Uterus (tissue), 4 donors: ENCODE measurements around the gene TMPRSS6. TPM values are rescaled to one million over a fixed set of nuclear protein-coding genes. Genes with fewer than 3 reads are reported as not detected.

Source experiments
- DNase-seq, 2 donors: peaks; one replicate each; pipeline ENCODE4 v3.0.0-alpha.2; 2019 to 2020
- H3K27ac ChIP-seq, 2 donors: fragments of 200-600 bp; sonication (generic); 1 replicate in 1 of 2; 2 replicates in 1 of 2; pipeline ENCODE4 v1.5.1; 2016 to 2018
- H3K27me3 ChIP-seq, 2 donors: fragments of 200-600 bp; sonication (generic); one replicate each; pipeline ENCODE4 v1.5.1; 2018 to 2019; ENCODE audit warnings: control low read depth in 1 of 2
- H3K36me3 ChIP-seq, 2 donors: fragments of 200-600 bp; sonication (generic); one replicate each; pipeline ENCODE4 v1.5.1; 2019; ENCODE audit warnings: control low read depth in 1 of 2
- H3K4me1 ChIP-seq, 2 donors: fragments of 200-600 bp; sonication (generic); one replicate each; pipeline ENCODE4 v1.5.1; 2018 to 2019; ENCODE audit warnings: control low read depth in 1 of 2
- H3K4me3 ChIP-seq, 2 donors: fragments of 200-600 bp; sonication (generic); 1 replicate in 1 of 2; 2 replicates in 1 of 2; pipeline ENCODE4 v1.5.1; 2018 to 2019; ENCODE audit warnings: mild to moderate bottlenecking in 1 of 2
- H3K9me3 ChIP-seq, 2 donors: fragments of 200-600 bp; sonication (generic); one replicate each; pipeline ENCODE4 v1.5.1; 2019; ENCODE audit warnings: control low read depth in 1 of 2
- POLR2A ChIP-seq, 2 donors: fragments of 450-650 bp; IDR thresholded peaks; one replicate each; pipeline ENCODE4 v1.6.1; 2016; ENCODE audit warnings: antibody characterized with exemption in 2 of 2, mild to moderate bottlenecking in 1 of 2, moderate library complexity in 1 of 2
- intact Hi-C: fragments of 100-400 bp; cut with DNase I; formaldehyde crosslinking; loops from one replicate; pipeline ENCODE4 v1.15.1; 2023; ENCODE audit warnings: low total_unique reads
- total RNA-seq, 4 donors: library from RNA; depleted of rRNA in 3 of 4; stranded (reverse); fragments of >200 nt in 3 of 4; gene quantifications; one replicate each; pipeline versions ENCODE4 v1.1.0 to v1.2.4, GENCODE V29; 2014 to 2023
- TF ChIP-seq, protein P1 (sequence below), 4 experiments: fragments of 200-600 bp in 2 of 4; fragments of 450-650 bp in 2 of 4; sonication (generic) in 2 of 4; IDR thresholded peaks; one replicate each; pipeline ENCODE4 v1.5.1; 2016 to 2019; ENCODE audit warnings: antibody characterized with exemption in 4 of 4, mild to moderate bottlenecking in 2 of 4, moderate library complexity in 1 of 4
- donor health status: DM: yes; HTN: yes; CAD: no.

TMPRSS6 gene
- total RNA-seq, 4 donors from 2014 or later, result not detected

DNA sequence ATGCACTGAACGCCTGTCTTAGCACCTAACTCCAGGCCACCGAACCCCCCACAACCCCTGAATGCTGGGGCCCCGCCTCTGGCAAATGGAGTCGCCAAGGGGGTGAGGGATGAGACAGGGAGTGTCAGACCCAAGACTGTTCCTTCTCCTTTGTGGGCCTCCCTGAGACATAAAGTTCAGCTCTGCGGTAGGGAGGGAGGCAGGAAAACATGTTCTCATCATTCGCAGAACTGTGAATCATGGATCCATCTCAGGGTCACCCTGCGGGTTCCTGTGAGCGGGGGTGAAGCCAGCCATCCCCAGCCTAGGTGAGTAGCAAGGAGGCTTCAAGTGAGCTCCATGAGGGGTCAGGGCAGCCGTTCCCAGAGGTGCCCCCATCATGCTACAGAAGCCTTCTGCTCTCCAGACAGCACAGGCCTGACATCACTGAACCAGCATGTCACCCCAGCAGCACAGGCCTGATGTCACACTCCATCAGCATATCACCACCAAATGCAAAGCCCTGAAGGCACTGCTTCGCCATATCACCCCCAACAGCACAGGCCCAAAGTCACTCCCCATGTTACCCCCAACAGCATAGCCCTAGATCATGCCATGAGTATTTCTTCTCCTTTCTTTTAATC, 27.2 kb downstream of the TMPRSS6 start:
- H3K27me3 ChIP-seq, result no peaks in the 10 kb centered on the region
- H3K4me3 ChIP-seq, result no peak overlapping the region
- no peaks in the 10 kb centered on the region for H3K36me3 ChIP-seq
- H3K9me3 ChIP-seq, result no peaks in the 10 kb centered on the region
- H3K27ac ChIP-seq, result no peak overlapping the region
- intact Hi-C loops, result no loop called here
- no peaks in the 10 kb centered on the region for H3K4me1 ChIP-seq
- no peak for DNase-seq
- no peak for TF ChIP-seq POLR2A (IDR thresholded peaks at IDR 0.05)
- TF ChIP-seq, protein P1, sequence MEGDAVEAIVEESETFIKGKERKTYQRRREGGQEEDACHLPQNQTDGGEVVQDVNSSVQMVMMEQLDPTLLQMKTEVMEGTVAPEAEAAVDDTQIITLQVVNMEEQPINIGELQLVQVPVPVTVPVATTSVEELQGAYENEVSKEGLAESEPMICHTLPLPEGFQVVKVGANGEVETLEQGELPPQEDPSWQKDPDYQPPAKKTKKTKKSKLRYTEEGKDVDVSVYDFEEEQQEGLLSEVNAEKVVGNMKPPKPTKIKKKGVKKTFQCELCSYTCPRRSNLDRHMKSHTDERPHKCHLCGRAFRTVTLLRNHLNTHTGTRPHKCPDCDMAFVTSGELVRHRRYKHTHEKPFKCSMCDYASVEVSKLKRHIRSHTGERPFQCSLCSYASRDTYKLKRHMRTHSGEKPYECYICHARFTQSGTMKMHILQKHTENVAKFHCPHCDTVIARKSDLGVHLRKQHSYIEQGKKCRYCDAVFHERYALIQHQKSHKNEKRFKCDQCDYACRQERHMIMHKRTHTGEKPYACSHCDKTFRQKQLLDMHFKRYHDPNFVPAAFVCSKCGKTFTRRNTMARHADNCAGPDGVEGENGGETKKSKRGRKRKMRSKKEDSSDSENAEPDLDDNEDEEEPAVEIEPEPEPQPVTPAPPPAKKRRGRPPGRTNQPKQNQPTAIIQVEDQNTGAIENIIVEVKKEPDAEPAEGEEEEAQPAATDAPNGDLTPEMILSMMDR (IDR thresholded peaks at IDR 0.05), result no peak

DNA sequence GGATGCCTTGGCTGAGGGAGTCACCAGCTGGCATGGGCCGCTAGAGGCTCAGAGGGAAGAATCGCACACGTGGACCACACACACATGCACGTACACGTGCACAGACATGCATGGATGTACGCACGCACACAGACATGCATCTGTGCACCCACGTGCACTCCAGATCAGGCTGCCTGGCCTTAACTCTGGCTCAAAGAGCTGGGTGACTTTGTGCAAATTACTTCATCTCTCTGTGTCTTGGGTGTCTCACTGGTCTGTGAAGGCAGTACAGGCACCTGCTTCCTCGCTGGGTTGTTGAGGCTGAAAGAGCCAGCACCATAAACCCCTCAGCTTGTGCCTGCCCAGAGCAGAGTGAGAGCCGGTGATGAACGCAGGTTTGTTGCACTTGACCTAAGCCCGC, 28.7 kb downstream of the TMPRSS6 start:
- H3K27me3 ChIP-seq, result no peaks in the 10 kb centered on the region
- intact Hi-C loops, result no loop called here
- H3K9me3 ChIP-seq, result no peaks in the 10 kb centered on the region
- H3K4me3 ChIP-seq, result no peak overlapping the region
- no peaks in the 10 kb centered on the region for H3K36me3 ChIP-seq
- no peak for DNase-seq
- no peak for TF ChIP-seq POLR2A (IDR thresholded peaks at IDR 0.05)
- TF ChIP-seq, protein P1 (IDR thresholded peaks at IDR 0.05), result no peak
- H3K27ac ChIP-seq, result no peak overlapping the region
- no peaks in the 10 kb centered on the region for H3K4me1 ChIP-seq

DNA sequence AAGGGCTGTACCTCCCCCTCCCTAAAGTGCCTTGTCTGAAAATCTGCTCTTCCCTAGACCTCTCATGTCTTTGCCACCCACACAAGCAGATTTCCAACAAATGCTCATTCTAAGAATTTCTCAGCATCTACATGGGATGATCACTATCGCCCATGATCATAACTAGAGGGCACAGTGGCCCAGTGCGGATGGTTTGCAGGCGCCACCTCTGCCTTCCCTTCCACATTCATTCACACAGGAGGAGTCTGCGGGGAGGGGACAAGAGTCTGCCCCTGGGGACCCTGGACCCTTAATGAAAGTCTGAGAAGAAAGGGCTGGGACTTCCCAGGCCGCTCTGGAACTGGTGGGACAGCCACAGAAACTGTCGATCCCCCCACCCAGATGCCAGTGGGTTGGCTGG, 29.1 kb downstream of the TMPRSS6 start:
- intact Hi-C loops, result no loop called here
- no peak overlapping the region for H3K4me3 ChIP-seq
- no peaks in the 10 kb centered on the region for H3K36me3 ChIP-seq
- no peaks in the 10 kb centered on the region for H3K27me3 ChIP-seq
- H3K4me1 ChIP-seq, result no peaks in the 10 kb centered on the region
- no peak for TF ChIP-seq POLR2A (IDR thresholded peaks at IDR 0.05)
- TF ChIP-seq, protein P1 (IDR thresholded peaks at IDR 0.05), result no peak
- no peaks in the 10 kb centered on the region for H3K9me3 ChIP-seq
- H3K27ac ChIP-seq, result no peak overlapping the region
- DNase-seq, result no peak

GRCh38 chr22:37079668-37080171, 29.8 kb downstream of the TMPRSS6 start:
- Histone ChIP-seq H3K9me3 (no peaks in the 10 kb centered on the region), H3K27me3 (no peaks in the 10 kb centered on the region), H3K27ac (no peak overlapping the region), H3K36me3 (no peaks in the 10 kb centered on the region), H3K4me3 (no peak overlapping the region), H3K4me1 (no peaks in the 10 kb centered on the region)
- intact Hi-C loops, result no loop called here
- TF ChIP-seq, protein P1 (IDR thresholded peaks at IDR 0.05), result no peak
- TF ChIP-seq POLR2A (IDR thresholded peaks at IDR 0.05), result no peak
- DNase-seq, result no peak

GRCh38 chr22:37079158-37079557, 30.4 kb downstream of the TMPRSS6 start:
- TF ChIP-seq, protein P1 (IDR thresholded peaks at IDR 0.05), result no peak
- no peak for TF ChIP-seq POLR2A (IDR thresholded peaks at IDR 0.05)
- DNase-seq, result no peak
- Histone ChIP-seq H3K27ac (no peak overlapping the region), H3K4me1 (no peaks in the 10 kb centered on the region), H3K27me3 (no peaks in the 10 kb centered on the region), H3K4me3 (no peak overlapping the region), H3K9me3 (no peaks in the 10 kb centered on the region), H3K36me3 (no peaks in the 10 kb centered on the region)
- intact Hi-C loops, result no loop called here
